NOMO-1 treated with dmso at 0.1 percent for 144 hours (cell line): ENCODE data around the gene TOE1.

Experiments
- DNase-seq: peaks from one replicate; lab custom pipeline; 2025; ENCODE audit not compliant: unreplicated experiment; lab: John Stamatoyannopoulos, UW

Gene TOE1

GRCh38 chr1:45326627-45327623 lies 13.0 kb upstream of the TOE1 start, which contains the start of gene HPDL:
Gene HPDL (plus strand): TSS chr1:45326895. CDS start chr1:45327149, 254 bp downstream.
- DNase-seq = peak; percentile 36

GRCh38 chr1:45327644-45328515 lies 12.1 kb upstream of the TOE1 start:
- no peak for DNase-seq

GRCh38 chr1:45328680-45329079 lies 11.3 kb upstream of the TOE1 start:
- no peak for DNase-seq

GRCh38 chr1:45329445-45329844 lies 10.5 kb upstream of the TOE1 start:
- no peak for DNase-seq

GRCh38 chr1:45331436-45332345 lies 8.3 kb upstream of the TOE1 start:
- no peak for DNase-seq

DNA sequence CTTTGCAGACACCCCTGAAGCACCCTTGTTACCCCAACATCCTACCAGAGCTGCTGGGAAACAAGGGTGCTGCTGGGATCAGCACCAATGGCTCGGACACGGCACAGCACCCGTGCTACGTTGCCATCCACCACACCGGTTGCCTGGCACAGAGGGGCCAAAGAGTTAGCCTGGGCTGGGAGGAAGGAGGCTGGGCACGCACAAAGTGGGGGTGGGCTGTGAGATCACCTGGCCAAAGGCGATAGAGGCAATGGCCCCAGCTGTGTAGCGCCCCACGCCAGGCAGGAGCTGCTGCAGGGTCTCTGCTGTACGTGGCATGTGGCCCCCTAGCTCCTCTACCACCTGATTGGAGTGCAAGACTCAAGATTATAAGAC lies 7.6 kb upstream of the TOE1 start:
- no peak for DNase-seq

- no peak for DNase-seq
Observed at GRCh38 chr1:45334308-45335245, 5.4 kb upstream of the TOE1 start.

DNA sequence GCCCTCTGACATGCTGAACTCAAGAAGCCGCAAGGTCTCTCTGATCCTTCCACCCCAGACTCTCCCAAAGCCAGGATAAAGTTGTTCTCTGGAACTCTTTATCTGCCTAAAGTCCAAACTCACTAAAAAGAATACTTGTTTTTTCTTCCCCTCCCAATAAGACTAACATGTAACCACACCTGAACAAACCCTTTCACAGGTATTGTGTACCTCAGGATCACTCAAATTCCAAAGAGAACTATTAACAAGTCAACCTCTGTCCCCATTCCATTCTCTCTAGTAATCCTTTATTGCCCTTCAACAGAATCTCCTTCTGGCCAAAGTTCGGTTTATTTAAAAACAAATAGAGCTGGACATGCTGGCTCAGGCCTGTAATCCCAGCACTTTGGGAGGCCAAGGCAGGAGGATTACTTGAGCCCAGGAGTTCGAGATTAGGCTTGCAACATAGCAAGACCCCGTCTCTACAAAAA lies 4.1 kb upstream of the TOE1 start:
- DNase-seq = no peak

GRCh38 chr1:45337630-45338325 lies 2.2 kb upstream of the TOE1 start:
- no peak for DNase-seq

DNA sequence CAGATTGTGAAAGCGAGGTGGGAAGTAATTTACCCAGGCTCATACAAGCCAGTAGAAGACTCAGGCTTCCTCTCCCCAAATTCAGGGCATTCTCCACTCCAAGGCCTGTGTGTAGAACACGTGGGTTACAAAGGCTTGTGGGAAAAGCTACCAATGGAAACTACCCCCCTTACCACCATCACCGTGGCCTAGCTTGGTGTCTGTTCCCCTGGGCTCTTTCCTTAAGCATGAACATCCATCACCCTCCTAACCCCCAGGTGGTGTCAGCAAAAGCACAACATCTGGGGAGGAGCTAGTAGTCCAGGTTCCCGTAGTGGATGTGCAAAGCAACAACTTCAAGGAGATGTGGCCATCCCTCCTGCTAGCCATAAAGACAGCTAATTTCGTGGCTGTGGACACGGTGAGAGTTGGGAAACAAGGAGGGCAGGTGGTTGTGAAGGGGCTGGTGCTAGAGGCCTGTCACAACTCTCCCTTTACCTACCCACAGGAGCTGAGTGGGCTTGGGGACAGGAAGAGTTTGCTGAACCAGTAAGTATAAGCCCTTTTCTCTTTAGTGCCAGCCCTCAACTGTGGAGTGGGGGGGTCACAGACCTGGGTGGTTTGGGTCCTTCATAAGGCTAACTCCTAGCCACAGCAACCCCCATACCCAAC lies 971 bp downstream of the TOE1 start:
- DNase-seq = no peak

DNA sequence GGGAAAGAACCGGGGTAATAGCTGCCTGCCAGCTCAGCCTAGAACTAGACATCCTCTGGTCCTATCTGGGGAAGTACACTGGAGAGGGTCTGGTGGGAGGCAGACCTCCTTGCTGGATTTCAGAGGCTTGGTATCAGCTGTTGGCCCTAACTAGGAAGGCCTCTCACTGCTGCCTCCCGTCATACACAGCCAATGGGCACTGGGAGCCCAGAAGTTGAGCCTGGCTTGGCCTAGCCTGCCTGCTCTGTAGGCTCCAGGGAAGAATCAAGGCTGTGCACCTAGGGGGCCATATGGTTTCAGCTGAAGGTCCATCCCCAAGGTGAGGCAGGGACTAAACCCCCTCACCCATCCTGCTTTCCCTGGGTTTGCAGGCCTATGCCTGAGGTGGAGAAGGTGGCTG lies 4.5 kb downstream of the TOE1 start:
- no peak for DNase-seq

GRCh38 chr1:45345014-45345413 lies 5.0 kb downstream of the TOE1 start:
- no peak for DNase-seq

- DNase-seq = no peak
Observed at GRCh38 chr1:45346473-45346872, 6.5 kb downstream of the TOE1 start.

GRCh38 chr1:45348020-45348419 lies 8.1 kb downstream of the TOE1 start:
- DNase-seq = no peak

DNA sequence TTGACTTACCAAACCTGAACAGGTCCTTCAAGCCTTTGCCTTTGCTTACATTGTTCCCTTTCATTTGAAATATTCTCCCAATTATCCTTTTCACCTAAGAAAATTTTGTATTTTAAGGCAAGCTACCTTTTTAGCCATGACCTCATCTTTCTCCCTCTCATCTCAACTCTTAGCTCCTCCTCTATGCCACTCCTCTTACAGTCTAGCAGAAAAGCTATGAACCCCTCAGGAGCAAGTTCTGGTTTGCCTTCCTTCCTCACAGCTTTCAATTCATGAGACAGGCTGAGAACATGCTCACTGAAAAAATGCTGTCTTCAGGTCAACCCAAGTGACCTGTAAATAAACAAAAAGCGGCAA lies 8.6 kb downstream of the TOE1 start:
- DNase-seq = no peak

DNA sequence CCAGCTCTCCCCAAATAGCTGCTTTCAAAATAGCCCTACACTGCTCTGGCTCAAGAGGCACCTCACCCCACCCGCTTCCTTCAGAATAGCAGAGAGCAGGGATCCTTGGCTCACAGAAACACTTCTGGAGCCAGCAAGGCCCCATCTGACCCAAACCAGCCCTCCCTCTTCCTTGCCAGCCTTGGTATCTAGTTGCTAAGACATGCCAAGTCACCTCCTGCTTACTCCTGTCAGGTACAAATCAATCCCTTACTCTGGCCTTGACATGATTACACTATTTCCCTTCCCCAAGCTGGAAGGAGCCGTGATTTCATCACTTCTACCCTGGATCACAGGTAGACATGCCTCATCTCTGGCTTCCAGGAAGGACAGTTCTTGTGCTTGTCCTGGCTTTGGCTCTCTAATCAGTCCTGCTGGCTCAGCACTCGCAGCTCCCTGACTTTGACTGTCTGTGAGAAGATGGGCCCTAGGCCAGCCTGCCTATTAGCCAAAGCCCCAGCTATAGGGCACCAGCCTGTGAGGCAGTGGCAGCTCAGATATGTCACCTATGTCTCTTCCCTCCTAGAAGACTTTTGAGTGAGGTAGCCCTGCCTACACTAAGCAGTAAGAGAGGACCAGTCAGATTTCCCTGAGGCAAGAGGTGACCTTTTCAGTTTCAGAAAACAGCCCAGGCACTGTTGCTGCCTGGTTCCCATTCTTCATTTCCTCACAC lies 9.2 kb downstream of the TOE1 start:
- DNase-seq = no peak

DNA sequence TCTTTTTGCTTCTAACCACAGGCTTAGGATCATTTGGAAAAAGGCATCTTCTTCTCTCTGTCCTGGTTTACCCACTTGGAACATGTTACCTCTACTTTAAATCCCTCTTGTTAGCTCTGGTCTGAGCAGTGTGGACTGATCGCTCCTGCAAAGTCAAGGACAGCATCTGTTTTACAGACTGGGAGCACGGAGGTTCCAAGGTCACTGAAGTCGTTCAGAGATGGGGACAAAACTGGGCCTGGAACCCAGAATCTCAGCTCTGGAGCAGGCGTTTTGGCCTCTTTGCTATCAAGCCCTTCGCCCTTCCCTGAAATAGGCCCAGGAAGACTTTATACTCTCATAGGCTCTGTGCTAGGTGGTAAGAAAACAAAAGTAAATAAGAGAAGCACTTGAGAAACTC lies 11.5 kb downstream of the TOE1 start:
- no peak for DNase-seq

DNA sequence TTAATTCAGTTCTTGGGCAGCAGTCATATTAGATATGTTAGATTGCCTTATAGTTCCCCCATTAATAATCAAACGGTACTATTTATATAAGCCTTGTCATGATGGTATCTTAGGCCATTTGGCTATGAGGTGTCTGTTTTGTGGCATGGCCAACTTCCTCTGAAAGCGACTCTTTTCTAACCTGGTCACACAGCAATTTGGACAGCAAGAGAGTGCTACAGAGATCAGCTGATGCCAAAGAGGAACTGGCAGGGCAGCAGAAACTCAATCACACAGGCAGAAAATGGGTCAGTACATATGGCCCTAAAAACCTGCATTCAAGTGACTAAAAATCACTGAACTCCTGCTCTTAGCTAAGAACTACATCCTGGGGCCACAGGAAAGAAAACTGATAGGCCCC lies 13.7 kb downstream of the TOE1 start:
- DNase-seq = no peak
